HG03135 (cell line): ENCODE measurements around the gene NIT1.
A peak's percentile ranks its signal among the peaks of the same experiment; 100 is the strongest.
"Not testable (repeated sequence)": the region's sequence is repeated elsewhere in the genome, so short reads cannot be mapped to it uniquely, and the experiment has no call there.

Experiments used
- ATAC-seq: cut with Tn5 transposase; IDR thresholded peaks from one replicate; pipeline ENCODE4 v1.9.1; 2021; ENCODE audit warnings: mild to moderate bottlenecking, moderate library complexity; ENCODE audit not compliant: unreplicated experiment

NIT1 gene

GRCh38 chr1:161111527-161111926, 6.4 kb upstream of the NIT1 start:
- ATAC-seq: no peak

- ATAC-seq: no peak
These were observed 4.0 kb upstream of the NIT1 start for GRCh38 chr1:161113915-161114314.

- no peak for ATAC-seq
These were observed 3.3 kb upstream of the NIT1 start for GRCh38 chr1:161114556-161114955.

GRCh38 chr1:161115132-161115711, 2.7 kb upstream of the NIT1 start:
- ATAC-seq: no peak

- not testable (repeated sequence) for ATAC-seq
These were observed 1.9 kb upstream of the NIT1 start for GRCh38 chr1:161115961-161116360.

GRCh38 chr1:161119092-161119903, 1.4 kb downstream of the NIT1 start:
- ATAC-seq: peak; percentile 55

- no peak for ATAC-seq
These were observed 3.2 kb downstream of the NIT1 start for GRCh38 chr1:161121042-161121650.

GRCh38 chr1:161121834-161122233, 3.9 kb downstream of the NIT1 start:
- ATAC-seq: no peak

GRCh38 chr1:161122967-161123366, 5.1 kb downstream of the NIT1 start:
- ATAC-seq: no peak

GRCh38 chr1:161127649-161128048, 9.7 kb downstream of the NIT1 start:
- ATAC-seq: no peak

- ATAC-seq: no peak
These were observed 10.9 kb downstream of the NIT1 start for GRCh38 chr1:161128591-161129420.

GRCh38 chr1:161130266-161130665, 12.4 kb downstream of the NIT1 start:
- ATAC-seq: no peak

GRCh38 chr1:161131523-161132409, 13.9 kb downstream of the NIT1 start:
- no peak for ATAC-seq

GRCh38 chr1:161132410-161133219, 14.7 kb downstream of the NIT1 start, which contains the start of gene DEDD:
Gene DEDD (minus strand): TSS chr1:161132667. CDS start chr1:161124462, 8,205 bp downstream.
- peak; percentile 96 for ATAC-seq

GRCh38 chr1:161133220-161133740, 15.4 kb downstream of the NIT1 start:
- no peak for ATAC-seq

- ATAC-seq: no peak
These were observed 20.0 kb downstream of the NIT1 start for GRCh38 chr1:161137881-161138280.

GRCh38 chr1:161138431-161138830, 20.5 kb downstream of the NIT1 start:
- ATAC-seq: no peak

GRCh38 chr1:161139766-161140165, 21.9 kb downstream of the NIT1 start:
- ATAC-seq: no peak
